ENCODE data around the gene FBF1.

Gene FBF1

GRCh38 chr17:75893305-75894048, 47.4 kb downstream of the FBF1 start:
- TF ChIP-seq ZNF639 (tag by site-specific recombination; IDR thresholded peaks at IDR 0.05) (no peak), ZNF362 (tag by site-specific recombination; IDR thresholded peaks at IDR 0.05) (no peak), ZNF571 (tag by site-specific recombination; IDR thresholded peaks at IDR 0.05) (no peak), YY1 (tag by site-specific recombination; IDR thresholded peaks at IDR 0.05) (no peak), MZF1 (tag by site-specific recombination; IDR thresholded peaks at IDR 0.05; ENCODE audit: borderline replicate concordance) (no peak), ZNF692 (tag by site-specific recombination; IDR thresholded peaks at IDR 0.05) (no peak), HOXD13 (CRISPR knock-in tag; IDR thresholded peaks at IDR 0.05; ENCODE audit: borderline replicate concordance) (no peak), GLIS1 (tag by site-specific recombination; IDR thresholded peaks at IDR 0.05) (no peak), ZNF132 (tag by site-specific recombination; IDR thresholded peaks at IDR 0.05; ENCODE audit: borderline replicate concordance) (no peak), ZNF707 (tag by site-specific recombination; IDR thresholded peaks at IDR 0.05) (no peak), ZNF26 (tag by site-specific recombination; IDR thresholded peaks at IDR 0.05) (no peak), KLF1 (tag by site-specific recombination; IDR thresholded peaks at IDR 0.05) (no peak)
- ChIA-PET CTCF (interaction anchor here (0.6 to 1.9 kb wide), 7 partner anchors 12 to 133 kb away, joined by 3 to 8 read pairs (median 3); partner anchors contain the start of genes CDK3 and MRPL38), POLR2A (interaction anchor here (0.5 to 2.2 kb wide), 8 partner anchors 11 to 88 kb away, joined by 3 to 20 read pairs (median 4); partner anchors contain the start of gene WBP2)
- H3K9me3 ChIP-seq (ENCODE audit: control insufficient read depth, insufficient read depth, low read depth, low read length), result no peaks in the 10 kb centered on the region
- no peak overlapping the region for H3K27ac ChIP-seq (ENCODE audit: extremely low read depth, low read depth, low read length)
- peaks cover 10% of the 10 kb centered on the region for H3K4me1 ChIP-seq (ENCODE audit: control insufficient read depth, insufficient read depth, low read length)
- no peak overlapping the region for H3K4me3 ChIP-seq (ENCODE audit: low read depth, low read length)
- H3K36me3 ChIP-seq (ENCODE audit: control insufficient read depth in 2 of 2, insufficient read depth in 1 of 2, low read length in 2 of 2), result peaks cover 13 to 48% of the 10 kb centered on the region in 2 experiments; a peak in 2 of 3 replicates

- ChIA-PET POLR2A (interaction anchor here (0.8 to 2.2 kb wide), 8 partner anchors 10 to 87 kb away, joined by 3 to 20 read pairs (median 3); partner anchors contain the start of genes TRIM47 and WBP2), CTCF (interaction anchor here (0.6 to 1.9 kb wide), 4 partner anchors 12 to 409 kb away, joined by 3 to 8 read pairs (median 6); partner anchors contain the start of gene MRPL38)
- no peak for TF ChIP-seq ZBTB1 (tag by site-specific recombination; IDR thresholded peaks at IDR 0.05)
- TF ChIP-seq SP3 (tag by site-specific recombination; IDR thresholded peaks at IDR 0.05), result no peak
- TF ChIP-seq ZNF239 (tag by site-specific recombination; IDR thresholded peaks at IDR 0.05), result no peak
- peak; percentile 62; the same call in 1 of the 2 replicates for TF ChIP-seq ZFP69B (tag by site-specific recombination; IDR thresholded peaks at IDR 0.05)
- no peak for TF ChIP-seq ZNF280D (tag by site-specific recombination; IDR thresholded peaks at IDR 0.05)
- peak; percentile 61; the same call in 1 of the 2 replicates for TF ChIP-seq ZIC2 (tag by site-specific recombination; IDR thresholded peaks at IDR 0.05)
- no peaks in the 10 kb centered on the region for H3K9me3 ChIP-seq (ENCODE audit: control insufficient read depth, insufficient read depth, low read depth, low read length)
- H3K4me1 ChIP-seq (ENCODE audit: control insufficient read depth, insufficient read depth, low read length), result peaks cover 10% of the 10 kb centered on the region
- H3K36me3 ChIP-seq (ENCODE audit: control insufficient read depth in 2 of 2, insufficient read depth in 1 of 2, low read length in 2 of 2), result peaks cover 11 to 40% of the 10 kb centered on the region in 2 experiments; a peak in 2 of 3 replicates
- no peak overlapping the region for H3K4me3 ChIP-seq (ENCODE audit: low read depth, low read length)
- H3K27ac ChIP-seq (ENCODE audit: extremely low read depth, low read depth, low read length), result no peak overlapping the region
Measured at GRCh38 chr17:75892556-75893224, 48.2 kb downstream of the FBF1 start.

Data from HEK293 (cell line).